ENCODE results near the gene B4GALT3.

B4GALT3 gene

GRCh38 chr1:161131523-161132409 lies 45.5 kb downstream of the B4GALT3 start:
- in situ Hi-C loops (cut with MboI; ENCODE audit: low sequenced_read_pairs, unreplicated experiment), result no loop called here
- no peak for DNase-seq (ENCODE audit: low spot score)
- TF ChIP-seq, protein P1, sequence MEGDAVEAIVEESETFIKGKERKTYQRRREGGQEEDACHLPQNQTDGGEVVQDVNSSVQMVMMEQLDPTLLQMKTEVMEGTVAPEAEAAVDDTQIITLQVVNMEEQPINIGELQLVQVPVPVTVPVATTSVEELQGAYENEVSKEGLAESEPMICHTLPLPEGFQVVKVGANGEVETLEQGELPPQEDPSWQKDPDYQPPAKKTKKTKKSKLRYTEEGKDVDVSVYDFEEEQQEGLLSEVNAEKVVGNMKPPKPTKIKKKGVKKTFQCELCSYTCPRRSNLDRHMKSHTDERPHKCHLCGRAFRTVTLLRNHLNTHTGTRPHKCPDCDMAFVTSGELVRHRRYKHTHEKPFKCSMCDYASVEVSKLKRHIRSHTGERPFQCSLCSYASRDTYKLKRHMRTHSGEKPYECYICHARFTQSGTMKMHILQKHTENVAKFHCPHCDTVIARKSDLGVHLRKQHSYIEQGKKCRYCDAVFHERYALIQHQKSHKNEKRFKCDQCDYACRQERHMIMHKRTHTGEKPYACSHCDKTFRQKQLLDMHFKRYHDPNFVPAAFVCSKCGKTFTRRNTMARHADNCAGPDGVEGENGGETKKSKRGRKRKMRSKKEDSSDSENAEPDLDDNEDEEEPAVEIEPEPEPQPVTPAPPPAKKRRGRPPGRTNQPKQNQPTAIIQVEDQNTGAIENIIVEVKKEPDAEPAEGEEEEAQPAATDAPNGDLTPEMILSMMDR (IDR thresholded peaks at IDR 0.05; ENCODE audit: borderline replicate concordance, control extremely low read depth, extremely low read depth, insufficient read depth, missing control alignments), result no peak

GRCh38 chr1:161130266-161130665 lies 47.0 kb downstream of the B4GALT3 start:
- TF ChIP-seq, protein P1 (IDR thresholded peaks at IDR 0.05; ENCODE audit: borderline replicate concordance, control extremely low read depth, extremely low read depth, insufficient read depth, missing control alignments), result no peak
- DNase-seq (ENCODE audit: low spot score), result no peak
- in situ Hi-C loops (cut with MboI; ENCODE audit: low sequenced_read_pairs, unreplicated experiment), result no loop called here

GRCh38 chr1:161128591-161129420 lies 48.5 kb downstream of the B4GALT3 start:
- TF ChIP-seq, protein P1 (IDR thresholded peaks at IDR 0.05; ENCODE audit: borderline replicate concordance, control extremely low read depth, extremely low read depth, insufficient read depth, missing control alignments), result no peak
- in situ Hi-C loops (cut with MboI; ENCODE audit: low sequenced_read_pairs, unreplicated experiment), result no loop called here
- DNase-seq (ENCODE audit: low spot score), result no peak

GRCh38 chr1:161127649-161128048 lies 49.7 kb downstream of the B4GALT3 start:
- in situ Hi-C loops (cut with MboI; ENCODE audit: low sequenced_read_pairs, unreplicated experiment), result no loop called here
- no peak for DNase-seq (ENCODE audit: low spot score)
- TF ChIP-seq, protein P1 (IDR thresholded peaks at IDR 0.05; ENCODE audit: borderline replicate concordance, control extremely low read depth, extremely low read depth, insufficient read depth, missing control alignments), result no peak

DNA sequence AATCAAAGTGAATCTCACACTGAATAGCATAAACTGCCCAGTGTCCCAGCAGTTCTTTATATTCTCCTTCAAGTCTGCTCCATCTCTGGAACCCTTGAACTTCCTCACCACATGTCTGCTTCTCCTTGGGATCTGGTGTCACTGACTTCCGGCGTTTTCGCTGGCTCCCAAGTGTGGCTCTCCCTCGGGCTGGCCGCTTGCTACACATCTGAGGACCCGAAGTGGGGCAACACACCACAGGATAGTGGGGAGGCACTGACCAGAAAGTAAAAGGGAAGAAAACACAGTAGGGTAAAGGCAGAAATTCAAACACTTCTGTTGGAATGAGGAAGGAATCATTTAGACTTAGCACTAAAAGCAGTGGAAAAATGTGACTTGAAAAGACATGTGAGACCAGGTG lies 54.3 kb downstream of the B4GALT3 start:
- TF ChIP-seq, protein P1 (IDR thresholded peaks at IDR 0.05; ENCODE audit: borderline replicate concordance, control extremely low read depth, extremely low read depth, insufficient read depth, missing control alignments), result no peak
- in situ Hi-C loops (cut with MboI; ENCODE audit: low sequenced_read_pairs, unreplicated experiment), result no loop called here
- no peak for DNase-seq (ENCODE audit: low spot score)

- peak; percentile 38 for DNase-seq (ENCODE audit: low spot score)
- TF ChIP-seq, protein P1 (IDR thresholded peaks at IDR 0.05; ENCODE audit: borderline replicate concordance, control extremely low read depth, extremely low read depth, insufficient read depth, missing control alignments), result no peak
- in situ Hi-C loops (cut with MboI; ENCODE audit: low sequenced_read_pairs, unreplicated experiment), result no loop called here
These were observed 55.5 kb downstream of the B4GALT3 start for GRCh38 chr1:161121834-161122233.
